Cortex of kidney (tissue), 1 donor: Measurements from ENCODE around the gene FAM222B.
"Not testable (repeated sequence)": the region's sequence is repeated elsewhere in the genome, so short reads cannot be mapped to it uniquely, and the experiment has no call there.

ENCODE experiments used
- DNase-seq: peaks from one replicate; lab custom pipeline; 2025; lab: John Stamatoyannopoulos, UW

The FAM222B gene

DNA sequence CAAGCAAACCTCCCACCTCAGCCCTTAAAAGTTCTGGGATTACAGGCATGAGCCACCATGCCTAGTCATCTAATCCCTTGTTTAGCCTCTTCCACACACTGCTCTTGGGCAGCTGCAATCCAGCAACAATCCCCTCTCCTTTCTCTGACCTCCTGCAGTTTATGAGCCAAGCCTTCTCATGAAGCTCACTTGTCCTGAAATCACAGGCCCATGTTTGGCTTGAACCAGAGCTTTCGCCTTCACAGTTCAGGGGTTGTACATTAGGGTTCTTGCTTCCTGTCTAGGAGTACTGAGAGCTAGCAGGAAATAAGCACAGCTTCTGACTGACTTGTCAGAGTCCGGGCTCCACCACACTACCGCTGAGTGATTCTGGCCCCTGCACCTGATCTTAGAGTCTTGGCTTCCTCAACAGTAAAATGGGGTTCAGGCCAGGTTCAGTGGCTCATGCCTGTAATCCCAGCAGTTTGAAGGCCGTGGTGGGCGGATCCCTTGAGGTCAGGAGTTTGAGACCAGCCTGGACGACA is 28.5 kb upstream of the FAM222B start:
- no peak for DNase-seq

DNA sequence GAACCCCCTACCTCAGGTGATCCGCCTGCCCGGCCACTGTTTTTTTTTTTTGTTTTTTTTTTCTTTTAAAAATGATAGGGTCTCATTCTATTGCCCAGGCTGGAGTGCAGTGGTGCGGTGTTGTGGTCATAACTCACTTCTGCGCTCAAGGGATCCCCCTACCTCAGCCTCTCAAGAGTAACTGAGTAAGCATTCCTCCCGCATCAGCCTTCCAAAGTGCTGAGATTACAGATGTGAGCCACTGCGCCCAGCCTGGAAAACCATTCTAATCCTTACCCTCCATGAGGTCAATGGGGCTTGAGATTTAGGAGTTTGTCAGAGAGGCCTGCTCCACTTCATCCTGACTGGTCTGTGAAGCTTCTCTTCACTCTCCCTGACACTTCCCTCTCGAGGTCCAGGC is 24.7 kb upstream of the FAM222B start:
- no peak for DNase-seq

DNA sequence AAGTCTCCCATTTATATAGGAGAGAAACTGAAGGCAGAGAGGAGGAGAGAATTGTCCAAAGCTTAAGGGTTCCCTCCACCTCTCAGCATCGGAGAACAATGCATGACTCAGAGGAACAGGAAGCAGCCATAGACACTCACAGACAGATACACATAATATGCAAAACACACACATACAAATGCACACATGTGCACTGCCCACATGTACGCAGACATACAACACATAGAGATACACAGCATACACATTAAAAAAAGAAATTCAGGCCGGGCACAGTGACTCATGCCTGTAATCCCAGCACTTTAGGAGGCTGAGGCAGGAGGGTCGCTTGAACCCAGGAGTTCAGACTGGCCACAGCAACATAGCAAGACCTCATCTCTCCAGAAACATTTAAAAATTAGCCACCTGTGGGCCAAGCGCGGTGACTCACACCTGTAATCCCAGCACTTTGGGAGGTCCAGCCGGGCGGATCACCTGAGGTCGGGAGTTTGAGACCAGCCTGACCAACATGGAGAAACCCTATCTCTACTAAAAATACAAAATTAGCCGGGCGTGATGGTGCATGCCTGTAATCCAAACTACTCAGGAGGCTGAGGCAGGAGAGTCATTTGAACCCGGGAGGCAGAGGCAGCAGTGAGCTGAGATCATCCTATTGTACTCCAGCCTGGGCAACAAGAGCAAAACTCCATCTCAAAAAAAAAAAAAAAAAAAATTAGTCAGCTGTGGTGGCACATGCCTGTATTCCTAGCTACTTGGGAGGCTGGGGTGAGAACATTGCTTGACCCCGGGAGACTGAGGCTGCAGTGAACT is 23.6 kb upstream of the FAM222B start:
- DNase-seq: no peak

DNA sequence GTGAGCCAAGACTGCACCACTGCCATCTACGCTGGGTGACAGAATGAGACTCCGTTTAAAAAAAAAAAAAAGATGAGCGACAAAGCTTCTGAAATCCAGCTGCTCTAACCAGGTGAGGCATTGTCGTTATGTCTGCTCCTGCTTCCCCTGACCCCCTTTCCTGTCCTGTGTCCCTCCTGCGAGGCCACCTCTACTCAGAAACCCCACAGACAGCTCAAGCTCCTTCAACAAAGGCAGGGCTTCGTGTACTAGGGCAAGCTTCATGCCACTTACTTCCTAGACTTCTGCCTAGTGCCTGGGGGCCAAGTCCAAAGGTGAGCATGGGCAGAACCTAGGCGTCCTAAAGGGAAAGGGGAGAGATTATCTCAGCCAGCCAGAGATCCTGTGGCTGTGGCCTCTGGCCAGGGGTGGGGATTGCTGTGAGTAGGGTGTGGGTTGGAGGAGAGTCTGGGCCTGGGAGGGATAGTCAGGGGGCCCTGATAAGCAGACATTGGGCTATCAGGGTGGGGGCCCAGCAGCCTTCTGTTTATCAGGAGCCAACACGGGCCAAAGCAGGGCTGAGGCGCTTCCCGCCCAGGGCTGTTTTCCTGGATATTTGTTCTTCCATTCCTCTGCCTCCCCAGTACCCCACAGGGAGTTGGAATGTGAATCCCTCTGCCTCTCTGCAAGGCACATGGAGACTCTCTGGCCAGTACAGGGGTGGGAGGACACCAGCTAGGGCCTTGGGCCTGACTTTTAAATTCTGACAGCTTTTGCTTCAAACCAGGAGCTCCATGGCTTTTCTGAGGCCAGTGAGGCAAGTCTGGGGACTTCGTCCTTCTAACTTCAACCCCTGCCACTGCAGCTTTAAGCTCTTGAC is 22.6 kb upstream of the FAM222B start:
- no peak for DNase-seq

DNA sequence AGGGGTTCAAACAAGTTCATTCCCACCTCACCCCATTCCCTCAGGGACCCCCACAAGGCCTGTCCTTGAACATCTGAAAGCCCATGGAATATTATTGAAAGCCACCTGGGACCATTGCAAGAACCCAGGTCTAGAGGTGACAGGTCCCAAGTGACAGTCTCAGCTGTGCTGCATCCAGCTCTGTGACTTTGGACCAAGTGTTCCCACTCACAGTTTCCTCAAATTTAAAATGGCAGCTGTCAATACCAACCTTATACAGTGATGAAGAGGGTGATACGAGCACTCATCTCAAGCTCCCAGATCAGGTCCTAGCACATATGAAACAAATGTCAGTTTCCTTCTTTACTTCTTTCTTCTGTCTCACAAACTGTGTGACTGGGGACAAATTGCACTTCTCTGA is 21.4 kb upstream of the FAM222B start:
- DNase-seq: no peak

DNA sequence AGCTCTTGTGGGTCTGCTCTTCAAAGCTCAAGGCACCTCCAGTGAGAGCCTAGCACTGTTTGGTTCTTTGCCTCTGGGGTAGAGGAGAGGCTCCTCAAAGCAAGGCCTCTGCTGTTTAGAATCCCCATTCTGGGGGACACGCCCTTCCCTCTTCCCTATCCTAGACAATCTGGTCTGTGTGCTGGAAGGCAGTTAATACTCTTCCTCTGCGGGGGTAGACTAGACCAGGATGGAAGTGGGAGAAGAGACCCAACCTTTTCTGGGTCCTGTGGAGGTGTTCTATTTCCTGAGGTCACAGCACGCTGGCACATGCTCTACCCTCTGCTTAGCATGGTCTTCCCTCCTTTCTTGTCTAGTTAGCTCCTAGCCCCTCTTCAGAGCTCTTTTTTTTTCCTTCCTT is 20.0 kb upstream of the FAM222B start:
- no peak for DNase-seq

DNA sequence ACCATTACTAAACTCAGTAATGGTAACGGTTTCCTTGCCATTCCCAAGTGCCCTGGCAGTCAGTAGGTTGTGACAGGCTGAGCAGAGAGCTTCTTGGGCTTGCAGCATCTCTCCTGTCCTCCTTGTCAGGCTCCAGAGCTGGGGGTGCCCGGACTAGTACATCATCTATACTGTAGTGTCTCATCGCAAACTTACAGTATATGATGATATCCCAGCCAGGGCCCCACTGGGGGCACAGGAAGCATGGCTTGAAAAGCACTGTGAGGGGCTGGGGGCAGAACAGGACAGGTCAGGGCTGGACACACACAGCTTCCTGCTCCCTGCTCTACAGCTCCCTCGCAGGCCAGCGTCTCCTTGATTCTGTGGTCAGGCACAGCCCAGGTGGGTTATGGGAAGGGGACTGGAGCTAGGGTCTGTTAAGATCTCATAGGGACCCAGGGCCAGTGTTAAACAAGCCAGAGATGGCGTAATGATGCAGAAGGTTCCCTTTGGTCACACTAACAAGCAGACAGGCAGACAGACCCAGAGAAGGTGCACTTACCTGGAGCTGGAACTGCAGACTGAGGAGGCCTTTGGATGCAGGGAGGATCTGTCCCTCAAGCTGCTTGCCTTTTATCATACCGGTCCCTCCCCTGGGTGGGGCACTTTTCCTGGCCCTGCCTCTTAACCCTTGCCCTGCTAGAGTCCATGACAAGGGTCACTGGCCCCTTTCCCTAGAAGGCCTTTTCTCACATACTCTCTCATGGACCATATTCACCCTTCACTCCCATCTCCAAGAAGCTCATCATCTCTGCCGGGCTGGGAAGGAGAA is 19.0 kb upstream of the FAM222B start:
- no peak for DNase-seq

DNA sequence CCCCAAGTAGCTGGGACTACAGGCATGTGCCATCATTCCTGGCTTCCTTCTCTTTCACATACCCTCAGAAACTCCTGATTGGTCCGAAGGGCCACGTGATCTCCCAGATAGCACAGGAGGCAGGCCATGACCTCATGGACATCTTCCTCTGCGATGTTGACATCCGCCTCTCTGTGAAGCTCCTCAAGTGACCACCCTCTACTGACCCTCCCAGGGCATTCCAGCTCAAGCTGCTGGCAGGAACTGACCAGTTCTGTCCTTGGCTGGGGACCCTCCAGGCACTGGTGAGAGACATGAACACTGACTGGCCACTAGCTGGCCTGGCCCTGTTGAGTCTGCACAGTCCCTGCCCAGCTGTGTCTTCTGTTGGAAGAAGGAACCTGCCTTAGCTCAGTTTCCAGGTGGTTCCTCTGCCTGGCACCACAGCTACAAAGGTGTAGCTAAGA is 17.8 kb upstream of the FAM222B start:
- no peak for DNase-seq

DNA sequence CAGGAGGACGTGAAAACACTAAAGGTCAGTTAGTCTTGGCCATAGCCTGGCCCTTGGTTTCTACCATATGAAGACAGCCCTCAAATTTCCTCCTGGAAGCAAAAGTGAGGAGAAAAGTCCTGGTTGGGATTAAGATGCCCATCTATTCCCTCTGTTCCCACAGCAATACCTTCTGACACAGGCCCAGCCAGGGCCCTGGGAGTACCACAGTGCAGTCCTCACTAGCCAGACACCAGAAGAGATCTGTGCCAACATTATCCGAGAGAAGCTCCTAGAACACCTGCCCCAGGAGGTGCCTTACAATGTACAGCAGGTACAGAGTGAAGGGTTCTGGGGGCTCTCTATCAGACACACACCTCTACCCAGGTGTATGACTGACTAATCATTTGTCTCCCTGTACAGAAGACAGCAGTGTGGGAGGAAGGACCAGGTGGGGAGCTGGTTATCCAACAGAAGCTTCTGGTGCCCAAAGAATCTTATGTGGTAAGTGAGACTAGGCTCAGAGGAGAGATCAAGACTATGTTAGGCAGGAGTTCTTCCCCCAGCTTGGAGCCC is 16.3 kb upstream of the FAM222B start:
- DNase-seq: no peak

DNA sequence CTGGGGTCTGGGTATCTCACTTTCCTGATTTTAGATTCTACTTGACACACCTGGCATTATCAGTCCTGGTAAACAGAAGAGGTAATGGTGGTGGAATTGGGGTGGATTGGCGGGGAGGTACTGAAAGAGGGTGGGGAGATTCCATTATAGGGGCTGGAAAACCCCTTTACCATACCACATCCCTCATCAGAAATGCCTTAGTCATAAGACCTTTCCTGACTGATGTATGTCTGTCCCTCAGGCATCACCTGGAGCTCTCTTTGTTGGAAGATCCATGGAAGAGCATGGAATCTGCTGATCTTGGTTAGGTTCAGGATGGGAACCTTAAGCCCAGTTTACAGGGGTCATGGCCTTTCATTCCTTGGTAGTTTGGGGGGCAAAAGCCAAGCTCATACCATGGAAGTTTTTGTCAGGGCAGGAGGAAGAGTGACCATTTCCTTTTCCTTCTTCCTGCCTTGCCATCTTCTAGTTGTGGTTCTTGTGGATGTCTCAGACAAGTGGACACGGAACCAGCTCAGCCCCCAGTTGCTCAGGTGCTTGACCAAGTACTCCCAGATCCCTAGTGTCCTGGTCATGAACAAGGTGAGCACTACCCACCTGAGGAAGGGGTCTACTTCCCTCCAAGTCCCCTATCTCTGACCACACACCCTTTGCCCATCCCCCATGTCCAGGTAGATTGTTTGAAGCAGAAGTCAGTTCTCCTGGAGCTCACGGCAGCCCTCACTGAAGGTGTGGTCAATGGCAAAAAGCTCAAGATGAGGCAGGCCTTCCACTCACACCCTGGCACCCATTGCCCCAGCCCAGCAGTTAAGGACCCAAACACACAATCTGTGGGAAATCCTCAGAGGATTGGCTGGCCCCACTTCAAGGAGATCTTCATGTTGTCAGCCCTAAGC is 15.6 kb upstream of the FAM222B start:
- no peak for DNase-seq

DNA sequence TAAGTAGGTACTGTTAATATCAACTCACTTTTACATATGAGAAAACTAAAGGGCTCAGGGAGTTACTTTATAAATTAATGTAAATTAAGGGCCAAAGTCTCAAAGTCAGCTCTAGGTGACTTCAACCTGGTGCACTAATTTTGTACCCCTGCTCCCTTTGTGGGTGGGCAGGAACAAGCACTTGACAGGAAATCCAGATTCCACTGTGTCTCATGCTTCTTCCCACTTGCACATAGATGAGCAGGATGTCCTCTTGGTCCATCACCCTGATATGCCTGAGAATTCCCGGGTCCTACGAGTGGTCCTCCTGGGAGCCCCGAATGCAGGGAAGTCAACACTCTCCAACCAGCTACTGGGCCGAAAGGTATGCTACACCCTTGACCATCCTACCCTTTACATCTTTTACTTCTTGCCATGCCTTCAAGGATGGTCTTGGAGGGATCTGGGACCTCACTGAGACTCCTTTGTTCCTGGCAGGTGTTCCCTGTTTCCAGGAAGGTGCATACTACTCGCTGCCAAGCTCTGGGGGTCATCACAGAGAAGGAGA is 13.5 kb upstream of the FAM222B start:
- no peak for DNase-seq

DNA sequence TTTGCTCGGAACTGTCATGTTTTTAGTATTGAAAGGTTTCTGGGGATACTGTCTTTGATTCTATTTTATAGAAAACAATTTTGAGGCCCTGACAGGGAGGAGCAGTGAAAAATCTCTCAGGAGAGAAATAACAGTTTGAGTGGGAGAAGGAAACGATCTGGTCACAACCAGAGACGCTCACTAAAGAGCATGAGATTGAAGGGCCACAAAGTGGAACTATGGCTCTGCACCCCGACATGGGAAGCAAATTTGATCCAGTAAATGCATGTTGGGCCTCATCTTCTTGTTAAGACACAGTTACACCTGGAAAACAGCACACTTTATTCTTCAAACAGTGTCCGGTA is 12.7 kb upstream of the FAM222B start:
- DNase-seq: no peak

DNA sequence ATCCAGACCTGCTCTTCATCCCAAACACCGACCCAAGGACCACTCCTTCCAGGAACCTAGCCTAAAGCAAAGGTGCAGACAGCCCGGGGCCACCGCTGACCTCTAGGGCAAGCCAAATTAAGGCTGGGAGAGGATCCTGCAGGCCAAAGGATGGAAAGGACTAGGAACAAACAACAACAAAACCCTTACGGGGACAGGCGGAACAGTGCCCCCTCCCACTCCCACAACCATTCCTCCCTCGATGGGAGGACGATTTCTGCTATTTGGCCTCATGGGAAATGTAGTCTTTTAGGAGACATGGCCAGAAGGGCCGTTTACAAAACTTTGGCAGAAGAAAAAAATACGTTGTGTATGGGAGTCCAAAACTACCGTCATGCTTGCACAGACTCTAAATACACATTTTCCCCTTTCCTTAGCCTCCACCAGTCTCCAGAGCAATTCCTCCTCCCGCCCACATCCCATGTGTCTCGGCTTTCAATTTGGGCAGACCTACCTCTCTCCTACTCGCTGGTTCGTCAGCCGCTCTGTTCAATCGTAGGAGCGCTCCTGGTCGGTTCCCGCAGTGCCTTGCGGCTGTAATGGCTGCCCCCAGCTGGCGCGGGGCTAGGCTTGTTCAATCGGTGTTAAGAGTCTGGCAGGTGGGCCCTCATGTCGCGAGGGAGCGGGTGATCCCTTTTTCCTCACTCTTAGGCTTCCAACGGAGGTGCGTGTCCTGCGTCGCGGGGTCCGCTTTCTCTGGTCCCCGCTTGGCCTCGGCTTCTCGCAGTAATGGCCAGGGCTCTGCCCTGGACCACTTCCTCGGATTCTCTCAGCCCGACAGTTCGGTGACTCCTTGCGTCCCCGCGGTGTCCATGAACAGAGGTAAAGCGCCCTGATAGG is 12.1 kb upstream of the FAM222B start, which contains the start of gene ERAL1:
Gene ERAL1 (plus strand): TSS at position 560 of the 879 bp plus-strand sequence. CDS start 19 bp downstream, at position 579.
- no peak for DNase-seq

DNA sequence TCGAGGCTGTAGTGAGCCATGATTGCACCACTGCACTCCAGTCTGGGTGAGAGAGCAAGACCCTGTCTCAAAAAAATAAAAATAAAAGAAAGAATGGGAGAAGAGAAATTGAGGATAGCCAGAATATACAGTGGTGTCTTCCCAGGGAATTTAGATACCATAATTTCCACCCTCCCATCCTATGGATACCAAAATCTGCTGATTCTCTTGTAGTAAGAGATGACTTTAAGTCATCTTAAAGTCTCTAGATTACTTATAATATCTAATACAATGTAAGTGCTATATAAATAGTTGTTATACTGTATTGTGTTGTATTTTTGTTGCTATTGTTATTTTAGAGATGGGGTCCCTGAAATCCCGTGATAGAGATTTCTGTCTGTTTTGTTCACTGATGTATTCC is 10.7 kb upstream of the FAM222B start:
- DNase-seq: no peak

DNA sequence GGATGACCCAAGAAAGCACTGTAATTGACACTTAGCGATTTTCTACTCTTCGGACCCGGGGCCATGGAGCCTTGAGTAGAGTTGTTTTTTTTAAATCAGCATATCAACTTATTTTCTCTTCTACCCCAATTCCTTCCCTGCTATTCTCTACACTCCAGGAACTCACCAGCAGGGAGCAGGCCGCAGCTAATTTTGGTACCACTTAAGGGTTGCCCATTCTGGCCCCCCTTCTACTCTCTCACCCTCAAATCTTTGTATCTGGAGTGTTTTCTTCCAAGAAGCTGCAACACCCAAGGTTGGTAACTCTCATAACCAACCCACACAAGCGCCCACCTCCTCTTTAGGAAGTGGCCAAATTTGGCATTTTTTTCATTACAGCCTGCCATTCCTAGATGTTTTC is 6.7 kb upstream of the FAM222B start:
- DNase-seq: no peak

DNA sequence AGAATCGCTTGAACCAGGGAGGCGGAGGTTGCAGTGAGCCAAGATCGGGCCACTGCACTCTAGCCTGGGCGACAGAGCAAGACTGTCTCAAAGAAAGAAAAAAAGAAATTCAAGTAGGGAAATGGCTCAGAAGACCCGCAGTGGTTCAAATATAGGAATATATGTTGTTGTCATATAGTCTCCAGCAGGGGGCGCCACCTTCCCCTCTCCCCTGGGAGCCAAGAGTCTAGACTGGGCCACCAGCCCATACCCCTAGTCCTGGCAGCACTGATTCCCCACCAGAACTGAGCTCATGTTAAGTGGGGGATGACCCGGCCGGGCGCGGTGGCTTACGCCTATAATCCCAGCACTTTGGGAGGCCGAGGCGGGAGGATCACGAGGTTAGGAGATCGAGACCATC is 6.1 kb upstream of the FAM222B start:
- not testable (repeated sequence) for DNase-seq

DNA sequence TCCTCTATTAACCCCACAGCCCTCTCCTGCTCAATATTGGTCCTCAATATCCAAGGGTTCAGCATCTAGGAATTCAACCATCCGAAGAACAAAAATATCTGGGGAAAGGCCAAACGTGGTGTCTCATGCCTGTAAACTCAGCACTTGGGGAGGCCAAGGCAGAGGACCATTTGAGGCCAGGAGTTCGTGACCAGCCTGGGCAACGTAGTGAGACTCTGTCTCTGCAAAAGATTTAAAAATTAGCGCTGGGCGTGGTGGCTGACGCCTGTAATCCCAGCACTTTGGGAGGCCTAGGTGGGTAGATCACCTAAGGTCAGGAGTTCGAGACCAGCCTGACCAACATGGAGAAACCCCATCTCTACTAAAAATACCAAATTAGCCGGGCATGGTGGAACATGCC is 4.1 kb upstream of the FAM222B start:
- not testable (repeated sequence) for DNase-seq

DNA sequence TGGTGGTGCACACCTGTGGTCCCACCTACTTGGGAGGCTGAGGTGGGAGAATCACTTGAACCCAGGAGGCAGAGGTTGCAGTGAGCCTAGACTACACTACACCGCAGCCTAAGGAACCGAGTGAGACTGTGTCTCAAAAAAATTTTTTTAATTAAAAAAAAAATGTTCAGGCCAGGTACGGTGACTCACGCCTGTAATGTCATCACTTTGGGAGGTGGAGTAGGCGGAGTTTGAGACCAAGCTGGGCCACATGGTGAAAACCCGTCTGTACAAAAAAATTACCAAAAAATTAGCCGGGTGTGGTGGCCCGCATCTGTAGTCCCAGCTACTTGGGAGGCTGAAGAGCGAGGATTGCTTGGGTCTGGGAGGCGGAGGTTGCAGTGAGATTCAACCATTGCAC is 3.6 kb upstream of the FAM222B start:
- DNase-seq: no peak

DNA sequence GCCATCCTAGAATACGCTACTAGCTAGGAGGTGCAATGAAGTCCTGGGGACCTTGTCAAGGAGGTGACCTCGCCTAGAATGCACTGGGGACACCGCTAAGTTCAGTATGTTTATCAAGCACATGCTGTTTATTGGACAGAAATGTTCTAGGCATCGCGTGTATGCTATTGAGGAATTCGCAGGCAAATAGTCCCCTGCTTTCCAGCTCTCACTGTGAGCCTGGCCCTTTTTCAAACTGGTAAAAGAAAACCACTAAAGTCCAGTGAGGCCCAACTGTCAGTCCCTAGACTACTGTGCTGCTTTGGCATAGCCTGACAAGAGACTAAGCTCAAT is 1.2 kb upstream of the FAM222B start:
- no peak for DNase-seq

DNA sequence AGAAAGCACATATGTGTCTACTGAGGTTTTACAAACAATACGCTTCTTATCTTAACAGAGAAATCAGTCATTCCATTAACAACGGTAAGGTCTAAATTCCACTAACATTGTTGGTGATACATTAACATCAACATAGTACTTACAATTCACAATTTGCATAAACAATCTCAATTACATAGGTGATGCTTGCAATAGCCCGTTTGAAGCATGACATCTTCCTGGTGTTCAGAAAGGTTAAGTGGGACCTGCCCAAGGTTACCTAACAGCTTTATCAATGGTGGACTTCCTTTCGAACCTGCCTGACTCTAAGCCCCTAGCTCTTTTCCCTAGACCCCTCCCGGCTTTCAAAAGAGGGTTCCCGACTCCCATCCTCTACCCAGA is 699 bp downstream of the FAM222B start:
- DNase-seq: no peak
